Fibroblast of the aortic adventitia (primary cell): ENCODE data around the gene CARD9. TPM values are rescaled to one million over a fixed set of nuclear protein-coding genes. Genes with fewer than 3 reads are reported as not detected.

Source experiments
- DNase-seq: peaks from one replicate; pipeline ENCODE4 v3.0.0-alpha.2; 2010; ENCODE audit warnings: low read depth
- H3K4me3 ChIP-seq: 2 replicates; pipeline ENCODE4 v1.5.1; 2011; ENCODE audit warnings: low read depth, mild to moderate bottlenecking, control low read depth, low read length, moderate library complexity
- total RNA-seq: library from RNA; depleted of rRNA; stranded (reverse); fragments of >200 nt; gene quantifications from 2 replicates; pipeline ENCODE4 v1.2.3, GENCODE V29; 2012; ENCODE audit warnings: low replicate concordance
- TF ChIP-seq, protein P1 (sequence below): IDR thresholded peaks from 2 replicates; pipeline ENCODE4 v1.5.1; 2011; ENCODE audit warnings: mild to moderate bottlenecking, low read length, control low read depth, inconsistent platforms; ENCODE audit not compliant: insufficient read depth

CARD9 gene
- total RNA-seq, 1 donor: 1.4 TPM

DNA sequence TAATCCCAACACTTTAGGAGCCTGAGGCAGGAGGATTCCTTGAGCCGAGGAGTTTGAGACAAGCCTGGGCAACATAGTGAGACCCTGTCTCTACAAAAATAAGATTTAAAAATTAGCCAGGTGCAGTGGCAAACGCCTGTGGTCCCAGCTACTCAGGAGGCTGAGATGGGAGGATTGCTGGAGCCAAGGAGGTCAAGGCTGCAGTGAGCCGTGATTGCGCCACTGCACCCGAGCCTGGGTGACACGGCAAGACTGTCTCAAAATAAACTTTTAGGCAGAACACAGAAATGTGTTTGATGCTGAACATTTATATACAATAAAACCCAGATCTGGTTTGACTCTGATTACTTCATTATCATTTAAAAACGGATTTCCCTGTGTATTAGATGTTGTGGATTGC is 32.0 kb upstream of the CARD9 start:
- TF ChIP-seq, protein P1, sequence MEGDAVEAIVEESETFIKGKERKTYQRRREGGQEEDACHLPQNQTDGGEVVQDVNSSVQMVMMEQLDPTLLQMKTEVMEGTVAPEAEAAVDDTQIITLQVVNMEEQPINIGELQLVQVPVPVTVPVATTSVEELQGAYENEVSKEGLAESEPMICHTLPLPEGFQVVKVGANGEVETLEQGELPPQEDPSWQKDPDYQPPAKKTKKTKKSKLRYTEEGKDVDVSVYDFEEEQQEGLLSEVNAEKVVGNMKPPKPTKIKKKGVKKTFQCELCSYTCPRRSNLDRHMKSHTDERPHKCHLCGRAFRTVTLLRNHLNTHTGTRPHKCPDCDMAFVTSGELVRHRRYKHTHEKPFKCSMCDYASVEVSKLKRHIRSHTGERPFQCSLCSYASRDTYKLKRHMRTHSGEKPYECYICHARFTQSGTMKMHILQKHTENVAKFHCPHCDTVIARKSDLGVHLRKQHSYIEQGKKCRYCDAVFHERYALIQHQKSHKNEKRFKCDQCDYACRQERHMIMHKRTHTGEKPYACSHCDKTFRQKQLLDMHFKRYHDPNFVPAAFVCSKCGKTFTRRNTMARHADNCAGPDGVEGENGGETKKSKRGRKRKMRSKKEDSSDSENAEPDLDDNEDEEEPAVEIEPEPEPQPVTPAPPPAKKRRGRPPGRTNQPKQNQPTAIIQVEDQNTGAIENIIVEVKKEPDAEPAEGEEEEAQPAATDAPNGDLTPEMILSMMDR: no peak
- H3K4me3 ChIP-seq: no peak overlapping the region
- DNase-seq: no peak

GRCh38 chr9:136404801-136405136 is 31.3 kb upstream of the CARD9 start:
- DNase-seq: no peak
- TF ChIP-seq, protein P1: no peak
- no peak overlapping the region for H3K4me3 ChIP-seq

DNA sequence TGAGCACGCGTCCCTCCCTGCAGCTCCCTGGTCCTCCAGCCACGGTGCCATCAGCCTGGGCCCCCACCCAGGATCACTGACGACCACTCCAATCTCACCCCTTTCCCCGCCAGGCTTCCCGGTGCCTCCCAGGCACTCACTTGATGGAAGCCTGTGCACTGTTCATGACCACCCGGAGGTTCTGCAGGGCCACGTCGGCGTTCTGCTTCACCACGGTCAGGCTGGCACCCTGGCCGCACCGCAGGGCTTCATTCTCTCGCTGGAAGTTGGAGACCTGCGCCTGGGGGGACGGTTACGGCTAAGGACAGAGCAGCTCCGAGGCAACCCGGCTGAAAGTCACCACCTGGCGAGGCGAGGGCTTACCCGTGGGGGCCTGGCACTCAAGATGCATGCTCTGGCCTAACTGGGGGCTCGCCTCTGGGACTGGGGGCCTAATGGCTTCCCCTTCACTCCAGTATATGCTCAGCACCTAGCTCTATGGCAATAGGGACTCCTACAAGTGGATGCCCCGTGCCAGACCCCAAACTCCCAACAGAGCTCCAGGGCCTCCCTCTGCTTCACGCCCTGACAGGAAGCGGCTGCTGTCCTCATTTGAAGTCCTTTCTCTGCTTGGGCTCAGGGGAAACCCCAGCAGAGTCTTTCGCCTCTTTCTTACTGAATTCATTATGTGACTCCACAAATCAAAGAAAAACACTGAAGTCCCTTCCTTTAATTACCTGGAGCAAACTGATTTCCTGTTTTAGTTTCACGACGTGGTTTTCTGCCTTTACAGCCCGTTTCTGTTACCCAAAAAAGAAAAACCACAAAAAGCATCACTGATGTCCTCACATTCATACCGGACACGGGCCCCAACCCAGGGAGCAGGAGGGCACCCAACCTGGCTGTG is 30.7 kb upstream of the CARD9 start:
- DNase-seq: no peak
- no peak overlapping the region for H3K4me3 ChIP-seq
- TF ChIP-seq, protein P1: no peak

- TF ChIP-seq, protein P1: no peak
- no peak for DNase-seq
- no peak overlapping the region for H3K4me3 ChIP-seq
Measured at GRCh38 chr9:136403538-136403914, 30.1 kb upstream of the CARD9 start.

- no peak for DNase-seq
- TF ChIP-seq, protein P1: no peak
- H3K4me3 ChIP-seq: no peak overlapping the region
Measured at GRCh38 chr9:136402067-136402466, 28.6 kb upstream of the CARD9 start.

GRCh38 chr9:136401173-136401922 is 27.9 kb upstream of the CARD9 start:
- TF ChIP-seq, protein P1: no peak
- no peak for DNase-seq
- no peak overlapping the region for H3K4me3 ChIP-seq
